PC-9 (cell line): ENCODE measurements around the gene DSCAML1.

Experiments used
- CTCF ChIP-seq: fragments of 200-600 bp; sonication (generic); conservative IDR thresholded peaks from 2 replicates; pipeline ENCODE4 v1.6.1; 2017; ENCODE audit warnings: mixed run types, antibody characterized with exemption, mild to moderate bottlenecking, moderate library complexity
- EZH2 ChIP-seq: fragments of 200-600 bp; sonication (generic); IDR thresholded peaks from 2 replicates; pipeline ENCODE4 v1.8.0; 2017; ENCODE audit warnings: antibody characterized with exemption, low read depth

- TF ChIP-seq CTCF: no peak
- TF ChIP-seq EZH2: no peak
Observed at GRCh38 chr11:117796456-117796871, 552 bp downstream of the DSCAML1 start.
